ENCODE data around the gene IL6ST.

Gene IL6ST

GRCh38 chr5:55892479-55892878 is 102.3 kb downstream of the IL6ST start:
- TF ChIP-seq HDGF (IDR thresholded peaks at IDR 0.05; ENCODE audit: borderline replicate concordance) (no peak), NFRKB (IDR thresholded peaks at IDR 0.05) (no peak), LEF1 (IDR thresholded peaks at IDR 0.05; ENCODE audit: borderline replicate concordance) (no peak), FOXA1 (IDR thresholded peaks at IDR 0.05) (no peak), TARDBP (IDR thresholded peaks at IDR 0.05) (no peak), ZNF384 (IDR thresholded peaks at IDR 0.05) (no peak), FOXK2 (IDR thresholded peaks at IDR 0.05) (no peak), FOXM1 (IDR thresholded peaks at IDR 0.05; ENCODE audit: borderline replicate concordance) (no peak), L3MBTL2 (conservative IDR thresholded peaks at IDR 0.05) (no peak), PKNOX1 (IDR thresholded peaks at IDR 0.05) (no peak), ARNT (IDR thresholded peaks at IDR 0.05) (no peak)
- ChIA-PET POLR2A (no interaction called here), CTCF (no interaction called here)
- DNase-seq (ENCODE audit: extremely low spot score): no peak

- TF ChIP-seq ZNF384 (IDR thresholded peaks at IDR 0.05): no peak
- TF ChIP-seq LEF1 (IDR thresholded peaks at IDR 0.05; ENCODE audit: borderline replicate concordance): no peak
- TF ChIP-seq FOXA1 (IDR thresholded peaks at IDR 0.05): no peak
- no peak for TF ChIP-seq SP1 (IDR thresholded peaks at IDR 0.05)
- TF ChIP-seq FOXM1 (IDR thresholded peaks at IDR 0.05; ENCODE audit: borderline replicate concordance): no peak
- no peak for DNase-seq (ENCODE audit: extremely low spot score)
- POLR2A ChIA-PET: no interaction called here
- CTCF ChIA-PET: no interaction called here
These were observed 106.6 kb downstream of the IL6ST start for GRCh38 chr5:55888205-55888604.

DNA sequence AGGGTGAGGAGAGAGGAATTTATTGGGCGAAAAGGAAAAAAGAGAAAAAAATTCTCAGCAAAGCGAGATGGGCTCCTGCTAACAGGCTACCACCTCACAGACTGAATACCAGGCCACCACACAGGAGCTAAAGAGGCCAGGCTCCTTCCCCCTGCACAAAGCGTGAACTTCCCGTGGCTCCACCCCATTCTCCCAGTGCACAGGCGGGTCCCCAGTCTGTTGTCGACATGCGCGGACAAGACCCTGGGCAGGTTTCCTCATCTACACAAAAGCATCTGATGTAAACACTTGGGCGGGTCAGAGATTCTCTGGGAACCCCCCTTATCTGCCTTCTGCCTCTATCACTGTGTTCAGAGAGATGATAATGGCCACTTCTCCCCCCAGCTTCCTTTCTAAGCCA is 109.4 kb downstream of the IL6ST start:
- no peak for TF ChIP-seq LEF1 (IDR thresholded peaks at IDR 0.05; ENCODE audit: borderline replicate concordance)
- no peak for TF ChIP-seq SUZ12 (IDR thresholded peaks at IDR 0.05)
- TF ChIP-seq TARDBP (IDR thresholded peaks at IDR 0.05): no peak
- no peak for TF ChIP-seq HDGF (IDR thresholded peaks at IDR 0.05; ENCODE audit: borderline replicate concordance)
- TF ChIP-seq BHLHE40 (IDR thresholded peaks at IDR 0.05; ENCODE audit: borderline replicate concordance): no peak
- no peak for TF ChIP-seq FOXM1 (IDR thresholded peaks at IDR 0.05; ENCODE audit: borderline replicate concordance)
- no peak for TF ChIP-seq ZNF384 (IDR thresholded peaks at IDR 0.05)
- TF ChIP-seq FOXK2 (IDR thresholded peaks at IDR 0.05): no peak
- CTCF ChIA-PET: no interaction called here
- no peak for DNase-seq (ENCODE audit: extremely low spot score)
- POLR2A ChIA-PET: no interaction called here
